Liver (tissue), 3 donors: ENCODE measurements around the gene PDP2.

Experiments
- RAD21 ChIP-seq, 2 donors: IDR thresholded peaks; 2 replicates each; pipeline ENCODE4 v1.6.1; 2016; ENCODE audit warnings: antibody characterized with exemption in 2 of 2, mild to moderate bottlenecking in 2 of 2
- SP1 ChIP-seq: IDR thresholded peaks from 2 replicates; pipeline ENCODE4 v1.6.1; 2018; ENCODE audit warnings: antibody characterized with exemption, mild to moderate bottlenecking
- TAF1 ChIP-seq: conservative IDR thresholded peaks from 2 replicates; pipeline ENCODE4 v1.6.1; 2016; ENCODE audit warnings: antibody characterized with exemption, mild to moderate bottlenecking
- YY1 ChIP-seq: IDR thresholded peaks from 2 replicates; pipeline ENCODE4 v1.6.1; 2016; ENCODE audit warnings: antibody characterized with exemption, mild to moderate bottlenecking
- ZBTB33 ChIP-seq: IDR thresholded peaks from 2 replicates; pipeline ENCODE4 v1.6.1; 2016; ENCODE audit warnings: antibody characterized with exemption
- TF ChIP-seq, protein P1 (sequence below): fragments of 150-350 bp; IDR thresholded peaks from 2 replicates; pipeline ENCODE4 v1.5.1; 2017; ENCODE audit warnings: improper control_type of control experiment, low read depth, low read length; ENCODE audit not compliant: missing input control
- TF ChIP-seq, protein P2 (sequence below): IDR thresholded peaks from 2 replicates; pipeline ENCODE4 v1.6.1; 2016; ENCODE audit warnings: antibody characterized with exemption, mild to moderate bottlenecking
- donor health status: healthy.
- donor health status: healthy.

DNA sequence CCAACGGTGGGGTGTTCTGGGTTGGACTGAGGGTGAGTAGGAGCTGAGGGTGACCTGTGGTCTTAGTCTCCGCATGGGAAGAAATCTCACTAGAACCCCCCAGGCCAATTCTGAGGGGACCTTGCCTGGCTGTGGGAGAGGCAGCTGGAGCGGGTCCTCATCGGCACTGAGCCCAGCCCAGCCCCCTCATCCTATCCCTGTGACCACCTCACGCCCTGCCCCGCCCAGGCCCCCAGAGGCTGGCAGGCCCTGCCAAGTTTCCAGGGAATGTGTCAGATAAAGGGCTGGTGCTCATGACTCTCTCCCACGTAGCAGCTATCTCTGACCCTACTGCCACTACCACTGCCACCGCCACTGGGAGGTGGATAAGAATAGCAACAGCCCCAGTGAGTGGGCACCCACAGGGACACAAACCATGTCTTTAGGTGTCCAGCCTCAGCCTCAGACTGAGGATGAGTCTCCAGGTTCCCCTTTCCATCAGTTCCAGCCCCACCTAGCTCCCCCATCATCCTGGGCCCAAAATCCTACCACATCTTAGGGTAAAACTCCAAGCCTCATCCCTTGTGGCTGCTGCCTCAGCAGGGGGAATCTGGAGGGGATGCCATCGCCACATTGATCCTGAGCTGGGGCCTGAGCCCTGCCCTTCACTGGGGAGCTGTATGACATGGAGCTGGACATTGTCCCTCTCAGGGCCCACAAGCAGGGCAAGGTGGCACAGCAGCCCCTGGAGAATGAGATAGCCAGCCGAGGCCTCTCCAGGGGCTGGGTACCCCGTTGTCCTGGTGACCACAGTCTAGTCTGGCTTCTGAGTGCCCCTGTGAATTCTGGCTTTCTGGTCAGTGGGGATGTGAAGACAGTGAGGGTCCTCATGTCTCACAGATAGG lies 23.5 kb downstream of the PDP2 start:
- TF ChIP-seq, protein P1, sequence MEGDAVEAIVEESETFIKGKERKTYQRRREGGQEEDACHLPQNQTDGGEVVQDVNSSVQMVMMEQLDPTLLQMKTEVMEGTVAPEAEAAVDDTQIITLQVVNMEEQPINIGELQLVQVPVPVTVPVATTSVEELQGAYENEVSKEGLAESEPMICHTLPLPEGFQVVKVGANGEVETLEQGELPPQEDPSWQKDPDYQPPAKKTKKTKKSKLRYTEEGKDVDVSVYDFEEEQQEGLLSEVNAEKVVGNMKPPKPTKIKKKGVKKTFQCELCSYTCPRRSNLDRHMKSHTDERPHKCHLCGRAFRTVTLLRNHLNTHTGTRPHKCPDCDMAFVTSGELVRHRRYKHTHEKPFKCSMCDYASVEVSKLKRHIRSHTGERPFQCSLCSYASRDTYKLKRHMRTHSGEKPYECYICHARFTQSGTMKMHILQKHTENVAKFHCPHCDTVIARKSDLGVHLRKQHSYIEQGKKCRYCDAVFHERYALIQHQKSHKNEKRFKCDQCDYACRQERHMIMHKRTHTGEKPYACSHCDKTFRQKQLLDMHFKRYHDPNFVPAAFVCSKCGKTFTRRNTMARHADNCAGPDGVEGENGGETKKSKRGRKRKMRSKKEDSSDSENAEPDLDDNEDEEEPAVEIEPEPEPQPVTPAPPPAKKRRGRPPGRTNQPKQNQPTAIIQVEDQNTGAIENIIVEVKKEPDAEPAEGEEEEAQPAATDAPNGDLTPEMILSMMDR = no peak
- no peak for TF ChIP-seq SP1
- TF ChIP-seq ZBTB33 = no peak
- TF ChIP-seq RAD21 (IDR thresholded peaks at IDR 0.05) = no peak
- TF ChIP-seq, protein P2, sequence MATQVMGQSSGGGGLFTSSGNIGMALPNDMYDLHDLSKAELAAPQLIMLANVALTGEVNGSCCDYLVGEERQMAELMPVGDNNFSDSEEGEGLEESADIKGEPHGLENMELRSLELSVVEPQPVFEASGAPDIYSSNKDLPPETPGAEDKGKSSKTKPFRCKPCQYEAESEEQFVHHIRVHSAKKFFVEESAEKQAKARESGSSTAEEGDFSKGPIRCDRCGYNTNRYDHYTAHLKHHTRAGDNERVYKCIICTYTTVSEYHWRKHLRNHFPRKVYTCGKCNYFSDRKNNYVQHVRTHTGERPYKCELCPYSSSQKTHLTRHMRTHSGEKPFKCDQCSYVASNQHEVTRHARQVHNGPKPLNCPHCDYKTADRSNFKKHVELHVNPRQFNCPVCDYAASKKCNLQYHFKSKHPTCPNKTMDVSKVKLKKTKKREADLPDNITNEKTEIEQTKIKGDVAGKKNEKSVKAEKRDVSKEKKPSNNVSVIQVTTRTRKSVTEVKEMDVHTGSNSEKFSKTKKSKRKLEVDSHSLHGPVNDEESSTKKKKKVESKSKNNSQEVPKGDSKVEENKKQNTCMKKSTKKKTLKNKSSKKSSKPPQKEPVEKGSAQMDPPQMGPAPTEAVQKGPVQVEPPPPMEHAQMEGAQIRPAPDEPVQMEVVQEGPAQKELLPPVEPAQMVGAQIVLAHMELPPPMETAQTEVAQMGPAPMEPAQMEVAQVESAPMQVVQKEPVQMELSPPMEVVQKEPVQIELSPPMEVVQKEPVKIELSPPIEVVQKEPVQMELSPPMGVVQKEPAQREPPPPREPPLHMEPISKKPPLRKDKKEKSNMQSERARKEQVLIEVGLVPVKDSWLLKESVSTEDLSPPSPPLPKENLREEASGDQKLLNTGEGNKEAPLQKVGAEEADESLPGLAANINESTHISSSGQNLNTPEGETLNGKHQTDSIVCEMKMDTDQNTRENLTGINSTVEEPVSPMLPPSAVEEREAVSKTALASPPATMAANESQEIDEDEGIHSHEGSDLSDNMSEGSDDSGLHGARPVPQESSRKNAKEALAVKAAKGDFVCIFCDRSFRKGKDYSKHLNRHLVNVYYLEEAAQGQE = no peak
- TF ChIP-seq TAF1 = no peak
- no peak for TF ChIP-seq YY1
